T-helper 17 cell (primary cell): ENCODE results near the gene DNAJC5G. TPM values are rescaled to one million over a fixed set of nuclear protein-coding genes. Genes with fewer than 3 reads are reported as not detected.

Experiments
- total RNA-seq, 4 donors: library from RNA in 2 of 4; stranded (reverse) in 2 of 4; gene quantifications; one replicate each; pipeline ENCODE4 v1.2.3 and lab custom pipeline; 2022 to 2026

The DNAJC5G gene
- total RNA-seq, 2 donors from 2014 or later, result not detected

Other genes with a start within 250 kb of the DNAJC5G start
- 10 to 100 TPM; 42.4 to 47.3 TPM for gene TMEM214, start 242.5 kb upstream of the DNAJC5G start, total RNA-seq
- gene AGBL5, start 223.8 kb upstream of the DNAJC5G start, total RNA-seq, result 10 to 100 TPM in 1 of 2 donors, 1 to 10 TPM in 1; 8.9 to 10.7 TPM
- gene OST4, start 203.8 kb upstream of the DNAJC5G start, total RNA-seq, result 100 to 1,000 TPM; 284 to 371 TPM
- gene EMILIN1, start 196.8 kb upstream of the DNAJC5G start, total RNA-seq, result 1 to 10 TPM in 1 of 2 donors, under 1 TPM in 1; 0.32 to 1.7 TPM
- gene KHK, start 188.7 kb upstream of the DNAJC5G start, total RNA-seq, result 1 to 10 TPM; 4.5 to 5.4 TPM
- not detected for gene CGREF1, start 156.3 kb upstream of the DNAJC5G start, total RNA-seq
- under 1 TPM; 0.65 to 0.94 TPM for gene ABHD1, start 151.6 kb upstream of the DNAJC5G start, total RNA-seq
- gene PREB, start 140.8 kb upstream of the DNAJC5G start, total RNA-seq, result 10 to 100 TPM; 25.6 to 27.1 TPM
- gene PRR30, start 136.0 kb upstream of the DNAJC5G start, total RNA-seq, result not detected
- gene TCF23, start 126.4 kb upstream of the DNAJC5G start, total RNA-seq, result not detected
- 10 to 100 TPM; 59.7 to 76.8 TPM for gene ATRAID, start 63.4 kb upstream of the DNAJC5G start, total RNA-seq
- 100 to 1,000 TPM; 147 to 190 TPM for gene SLC5A6, start 63.2 kb upstream of the DNAJC5G start, total RNA-seq
- gene CAD, start 58.1 kb upstream of the DNAJC5G start, total RNA-seq, result 10 to 100 TPM; 27.2 to 30.0 TPM
- under 1 TPM in 1 of 2 donors, not detected in 1; 0.13 TPM for gene SLC30A3, start 12.4 kb upstream of the DNAJC5G start, total RNA-seq
- gene TRIM54, start 7.0 kb downstream of the DNAJC5G start, total RNA-seq, result not detected
- gene UCN, start 33.0 kb downstream of the DNAJC5G start, total RNA-seq, result 1 to 10 TPM; 1.5 to 1.6 TPM
- gene MPV17, start 47.7 kb downstream of the DNAJC5G start, total RNA-seq, result 10 to 100 TPM; 46.5 to 48.6 TPM
- gene GTF3C2, start 81.3 kb downstream of the DNAJC5G start, total RNA-seq, result 10 to 100 TPM; 52.2 to 70.2 TPM
- gene EIF2B4, start 94.9 kb downstream of the DNAJC5G start, total RNA-seq, result 10 to 100 TPM; 29.8 to 33.2 TPM
- 10 to 100 TPM; 75.7 to 80.3 TPM for gene SNX17, start 95.2 kb downstream of the DNAJC5G start, total RNA-seq
- gene ZNF513, start 105.3 kb downstream of the DNAJC5G start, total RNA-seq, result 10 to 100 TPM; 22.4 to 24.6 TPM
- 10 to 100 TPM; 43.6 to 50.2 TPM for gene PPM1G, start 134.2 kb downstream of the DNAJC5G start, total RNA-seq
- 100 to 1,000 TPM; 138 to 150 TPM for gene NRBP1, start 153.2 kb downstream of the DNAJC5G start, total RNA-seq
- 10 to 100 TPM in 1 of 2 donors, 1 to 10 TPM in 1; 9.1 to 13.6 TPM for gene KRTCAP3, start 166.9 kb downstream of the DNAJC5G start, total RNA-seq
- 10 to 100 TPM in 1 of 2 donors, 1 to 10 TPM in 1; 7.2 to 14.1 TPM for gene IFT172, start 214.3 kb downstream of the DNAJC5G start, total RNA-seq
- gene FNDC4, start 219.8 kb downstream of the DNAJC5G start, total RNA-seq, result not detected
- not detected for gene GCKR, start 221.4 kb downstream of the DNAJC5G start, total RNA-seq